A673 (cell line): ENCODE results near the gene TRIL. TPM values are rescaled to one million over a fixed set of nuclear protein-coding genes. Genes with fewer than 3 reads are reported as not detected.

ENCODE experiments used
- BruUV-seq: library from RNA; stranded (reverse); fragments of 400-500 nt; replicated peaks from 2 replicates; lab custom pipeline; 2021; lab: Mats Ljungman, UMichigan
- CTCF ChIA-PET: fragments of 300-600 bp; sonication (Branson Sonifier 250); formaldehyde crosslinking; loops from one replicate; lab custom pipeline; 2022; ENCODE audit warnings: antibody characterized with exemption; lab: Charles Lee
- POLR2A ChIA-PET: fragments of 300-600 bp; sonication (Branson Sonifier 250); formaldehyde crosslinking; loops from one replicate; lab custom pipeline; 2022; ENCODE audit warnings: antibody characterized with exemption; ENCODE audit not compliant: low non-redundant PET; lab: Charles Lee
- DNase-seq: peaks from one replicate; pipeline ENCODE4 v3.0.0-alpha.2; 2015; ENCODE audit warnings: low spot score
- H3K27ac ChIP-seq: fragments of 200-600 bp; sonication (generic); 2 replicates; pipeline ENCODE4 v1.5.1; 2016; ENCODE audit warnings: mixed run types, low read depth, mild to moderate bottlenecking, mixed read lengths, antibody characterized with exemption, low read length; ENCODE audit not compliant: poor library complexity, severe bottlenecking
- H3K27me3 ChIP-seq: fragments of 200-600 bp; sonication (generic); replicated peaks from 2 replicates; pipeline ENCODE4 v1.6.1; 2017; ENCODE audit warnings: mixed run types, low read depth, mild to moderate bottlenecking, mixed read lengths, antibody characterized with exemption, low read length; ENCODE audit not compliant: insufficient read depth, poor library complexity
- H3K36me3 ChIP-seq: fragments of 200-600 bp; sonication (generic); 2 replicates; pipeline ENCODE4 v1.6.1; 2016; ENCODE audit warnings: mixed run types, mild to moderate bottlenecking, mixed read lengths, antibody characterized with exemption, low read length; ENCODE audit not compliant: insufficient read depth, poor library complexity, severe bottlenecking
- H3K4me1 ChIP-seq: fragments of 200-600 bp; sonication (generic); 2 replicates; pipeline ENCODE4 v1.6.1; 2017; ENCODE audit warnings: mixed run types, mild to moderate bottlenecking, mixed read lengths, antibody characterized with exemption, low read length; ENCODE audit not compliant: insufficient read depth, poor library complexity, severe bottlenecking
- H3K4me3 ChIP-seq: fragments of 200-600 bp; sonication (generic); 2 replicates; pipeline ENCODE4 v1.5.1; 2016; ENCODE audit warnings: low read depth, mixed run types, mild to moderate bottlenecking, mixed read lengths, low read length; ENCODE audit not compliant: poor library complexity, severe bottlenecking
- H3K9me3 ChIP-seq: fragments of 200-600 bp; sonication (generic); 2 replicates; pipeline ENCODE4 v1.6.1; 2016; ENCODE audit warnings: mixed run types, low read depth, mild to moderate bottlenecking, mixed read lengths, antibody characterized with exemption, low read length; ENCODE audit not compliant: poor library complexity, severe bottlenecking
- EZH2 ChIP-seq: fragments of 200-600 bp; sonication (generic); IDR thresholded peaks from 2 replicates; pipeline ENCODE4 v1.6.1; 2017; ENCODE audit warnings: borderline replicate concordance, low read depth, mild to moderate bottlenecking, mixed read lengths, antibody characterized with exemption, low read length; ENCODE audit not compliant: poor library complexity, severe bottlenecking
- intact Hi-C: fragments of 100-400 bp; cut with micrococcal nuclease; formaldehyde crosslinking; loops from one replicate; pipeline ENCODE4 v1.10.0; 2022; ENCODE audit not compliant: unreplicated experiment
- total RNA-seq: library from RNA; stranded (reverse); gene quantifications from 2 replicates; pipeline ENCODE4 v1.2.3, GENCODE V29; 2021
- TF ChIP-seq, protein P1 (sequence below): fragments of 300-800, 200-600 bp; sonication (generic); conservative IDR thresholded peaks from 2 replicates; pipeline ENCODE4 v1.5.1; 2017; ENCODE audit warnings: low read depth, mild to moderate bottlenecking, antibody characterized with exemption, low read length, moderate library complexity, mixed read lengths

Gene TRIL
- total RNA-seq, 1 experiment from 2014 or later, result 4.8 TPM

- CTCF ChIA-PET, result no interaction called here
- Histone ChIP-seq H3K4me1 (peaks cover 15% of the 10 kb centered on the region), H3K36me3 (no peaks in the 10 kb centered on the region), H3K9me3 (no peaks in the 10 kb centered on the region), H3K27ac (no peak overlapping the region), H3K4me3 (no peak overlapping the region), H3K27me3 (no peaks in the 10 kb centered on the region)
- no peak for TF ChIP-seq EZH2
- TF ChIP-seq, protein P1, sequence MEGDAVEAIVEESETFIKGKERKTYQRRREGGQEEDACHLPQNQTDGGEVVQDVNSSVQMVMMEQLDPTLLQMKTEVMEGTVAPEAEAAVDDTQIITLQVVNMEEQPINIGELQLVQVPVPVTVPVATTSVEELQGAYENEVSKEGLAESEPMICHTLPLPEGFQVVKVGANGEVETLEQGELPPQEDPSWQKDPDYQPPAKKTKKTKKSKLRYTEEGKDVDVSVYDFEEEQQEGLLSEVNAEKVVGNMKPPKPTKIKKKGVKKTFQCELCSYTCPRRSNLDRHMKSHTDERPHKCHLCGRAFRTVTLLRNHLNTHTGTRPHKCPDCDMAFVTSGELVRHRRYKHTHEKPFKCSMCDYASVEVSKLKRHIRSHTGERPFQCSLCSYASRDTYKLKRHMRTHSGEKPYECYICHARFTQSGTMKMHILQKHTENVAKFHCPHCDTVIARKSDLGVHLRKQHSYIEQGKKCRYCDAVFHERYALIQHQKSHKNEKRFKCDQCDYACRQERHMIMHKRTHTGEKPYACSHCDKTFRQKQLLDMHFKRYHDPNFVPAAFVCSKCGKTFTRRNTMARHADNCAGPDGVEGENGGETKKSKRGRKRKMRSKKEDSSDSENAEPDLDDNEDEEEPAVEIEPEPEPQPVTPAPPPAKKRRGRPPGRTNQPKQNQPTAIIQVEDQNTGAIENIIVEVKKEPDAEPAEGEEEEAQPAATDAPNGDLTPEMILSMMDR, result no peak
- POLR2A ChIA-PET, result no interaction called here
- BruUV-seq, result no TSS peak
- intact Hi-C loops, result no loop called here
- no peak for DNase-seq
Measured at GRCh38 chr7:28933846-28934320, 24.2 kb downstream of the TRIL start.

DNA sequence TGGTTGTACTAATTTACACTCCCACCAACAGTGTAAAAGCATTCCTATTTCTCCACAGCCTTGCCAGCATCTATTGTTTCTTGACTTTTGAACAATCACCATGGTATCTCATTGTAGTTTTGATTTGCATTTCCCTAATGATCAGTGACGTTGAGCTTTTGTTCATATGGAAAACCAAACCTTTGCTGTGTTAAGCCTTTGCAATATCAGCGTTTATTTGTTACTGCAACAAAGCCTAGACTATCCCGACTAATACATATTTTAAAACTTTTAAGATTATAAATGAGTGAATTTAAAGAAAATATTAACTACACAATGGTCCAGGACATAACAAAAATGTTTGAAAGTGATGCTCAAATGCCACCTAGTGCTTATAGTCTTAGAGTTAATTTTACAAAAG lies 26.6 kb downstream of the TRIL start:
- no peak for DNase-seq
- intact Hi-C loops, result no loop called here
- TF ChIP-seq, protein P1, result no peak
- no peak for TF ChIP-seq EZH2
- H3K27ac ChIP-seq, result no peak overlapping the region
- BruUV-seq, result no TSS peak
- no peak overlapping the region for H3K4me3 ChIP-seq
- H3K36me3 ChIP-seq, result no peaks in the 10 kb centered on the region
- H3K9me3 ChIP-seq, result no peaks in the 10 kb centered on the region
- ChIA-PET CTCF (no interaction called here), POLR2A (no interaction called here)
- H3K4me1 ChIP-seq, result peaks cover 18% of the 10 kb centered on the region
- no peaks in the 10 kb centered on the region for H3K27me3 ChIP-seq

- no peaks in the 10 kb centered on the region for H3K36me3 ChIP-seq
- H3K4me1 ChIP-seq, result peaks cover 34% of the 10 kb centered on the region
- ChIA-PET POLR2A (no interaction called here), CTCF (interaction anchor here (0.6 to 4.1 kb wide), 9 partner anchors 20 to 482 kb away, joined by 3 to 51 read pairs (median 5); partner anchors contain the start of genes CPVL and TRIL)
- no peak for TF ChIP-seq EZH2
- TF ChIP-seq, protein P1, result peak; percentile 88
- no peaks in the 10 kb centered on the region for H3K27me3 ChIP-seq
- peak overlapping the region; percentile 64 for H3K27ac ChIP-seq
- BruUV-seq, result no TSS peak
- H3K9me3 ChIP-seq, result no peaks in the 10 kb centered on the region
- intact Hi-C loops, result loop anchor here (1.0 to 10.0 kb wide), 7 partner anchors 30 to 1638 kb away; no protein-coding TSS in a partner anchor
- H3K4me3 ChIP-seq, result peak overlapping the region; percentile 54
- DNase-seq, result peak; percentile 96
Measured at GRCh38 chr7:28926871-28927597, 31.1 kb downstream of the TRIL start.
